MM.1S (cell line): ENCODE measurements around the gene NID2.

ENCODE experiments used
- EZH2 ChIP-seq: fragments of 300-600 bp; sonication (generic); optimal IDR thresholded peaks from 2 replicates; pipeline ENCODE3; 2017; ENCODE audit warnings: low read depth, mild to moderate bottlenecking, antibody characterized with exemption, low read length, mixed read lengths
- EZH2phosphoT487 ChIP-seq: fragments of 300-600 bp; sonication (generic); IDR thresholded peaks from 2 replicates; pipeline ENCODE4 v1.6.1; 2018; ENCODE audit warnings: antibody characterized with exemption, low read length
- TF ChIP-seq, protein P1 (sequence below): fragments of 300-600 bp; sonication (generic); IDR thresholded peaks from 2 replicates; pipeline ENCODE4 v1.5.1; 2016; ENCODE audit warnings: antibody characterized with exemption, low read length, mixed read lengths

DNA sequence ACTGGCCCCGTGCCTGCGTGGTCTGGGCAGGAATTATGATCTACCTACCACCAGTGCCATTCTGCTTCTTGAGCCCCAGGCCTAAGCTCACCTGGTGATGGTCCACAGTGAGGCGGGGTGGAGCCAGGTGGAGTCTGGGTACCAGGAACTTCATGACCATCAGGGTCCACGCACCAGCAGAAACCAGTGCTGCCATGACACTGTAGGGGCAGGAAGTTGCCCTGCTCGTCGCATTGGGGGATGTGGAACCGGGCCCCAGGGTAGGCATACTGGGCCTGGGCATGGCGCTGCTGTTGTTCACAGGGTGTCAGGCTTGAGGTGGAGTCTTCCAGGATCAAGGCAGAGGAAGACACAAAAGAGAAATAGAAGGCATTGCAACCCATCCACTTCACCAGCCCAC, 49.9 kb downstream of the NID2 start:
- TF ChIP-seq, protein P1, sequence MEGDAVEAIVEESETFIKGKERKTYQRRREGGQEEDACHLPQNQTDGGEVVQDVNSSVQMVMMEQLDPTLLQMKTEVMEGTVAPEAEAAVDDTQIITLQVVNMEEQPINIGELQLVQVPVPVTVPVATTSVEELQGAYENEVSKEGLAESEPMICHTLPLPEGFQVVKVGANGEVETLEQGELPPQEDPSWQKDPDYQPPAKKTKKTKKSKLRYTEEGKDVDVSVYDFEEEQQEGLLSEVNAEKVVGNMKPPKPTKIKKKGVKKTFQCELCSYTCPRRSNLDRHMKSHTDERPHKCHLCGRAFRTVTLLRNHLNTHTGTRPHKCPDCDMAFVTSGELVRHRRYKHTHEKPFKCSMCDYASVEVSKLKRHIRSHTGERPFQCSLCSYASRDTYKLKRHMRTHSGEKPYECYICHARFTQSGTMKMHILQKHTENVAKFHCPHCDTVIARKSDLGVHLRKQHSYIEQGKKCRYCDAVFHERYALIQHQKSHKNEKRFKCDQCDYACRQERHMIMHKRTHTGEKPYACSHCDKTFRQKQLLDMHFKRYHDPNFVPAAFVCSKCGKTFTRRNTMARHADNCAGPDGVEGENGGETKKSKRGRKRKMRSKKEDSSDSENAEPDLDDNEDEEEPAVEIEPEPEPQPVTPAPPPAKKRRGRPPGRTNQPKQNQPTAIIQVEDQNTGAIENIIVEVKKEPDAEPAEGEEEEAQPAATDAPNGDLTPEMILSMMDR = no peak
- TF ChIP-seq EZH2phosphoT487 (no peak), EZH2 (no peak)
